RWPE1 (cell line): Measurements from ENCODE around the gene CYP2E1.

Experiments used
- CTCF ChIA-PET: fragments of 350-600 bp; sonication (Branson Sonifier 250); formaldehyde crosslinking; extraction: SDS; loops from one replicate; lab custom pipeline; 2021; lab: Yijun Ruan, JAX
- POLR2A ChIA-PET: fragments of 400-600 bp; formaldehyde crosslinking; extraction: SDS; loops from one replicate; lab custom pipeline; 2020; ENCODE audit warnings: antibody characterized with exemption; ENCODE audit not compliant: low non-redundant PET; lab: Yijun Ruan, JAX
- DNase-seq: peaks from one replicate; pipeline ENCODE4 v3.0.0; 2012; ENCODE audit warnings: low spot score
- H3K27ac ChIP-seq: fragments of 450-650 bp; 2 replicates; pipeline ENCODE4 v1.5.1; 2017
- TF ChIP-seq, protein P1 (sequence below): fragments of 450-650 bp; conservative IDR thresholded peaks from 2 replicates; pipeline ENCODE4 v1.5.1; 2017; ENCODE audit warnings: low read depth, mild to moderate bottlenecking

Gene CYP2E1

GRCh38 chr10:133526957-133527588, at the start of gene CYP2E1:
Gene CYP2E1, plus strand, starts transcription at chr10:133527363. Its CDS starts 33 bp downstream, at chr10:133527396.
- no peak for DNase-seq
- CTCF ChIA-PET = no interaction called here
- TF ChIP-seq, protein P1, sequence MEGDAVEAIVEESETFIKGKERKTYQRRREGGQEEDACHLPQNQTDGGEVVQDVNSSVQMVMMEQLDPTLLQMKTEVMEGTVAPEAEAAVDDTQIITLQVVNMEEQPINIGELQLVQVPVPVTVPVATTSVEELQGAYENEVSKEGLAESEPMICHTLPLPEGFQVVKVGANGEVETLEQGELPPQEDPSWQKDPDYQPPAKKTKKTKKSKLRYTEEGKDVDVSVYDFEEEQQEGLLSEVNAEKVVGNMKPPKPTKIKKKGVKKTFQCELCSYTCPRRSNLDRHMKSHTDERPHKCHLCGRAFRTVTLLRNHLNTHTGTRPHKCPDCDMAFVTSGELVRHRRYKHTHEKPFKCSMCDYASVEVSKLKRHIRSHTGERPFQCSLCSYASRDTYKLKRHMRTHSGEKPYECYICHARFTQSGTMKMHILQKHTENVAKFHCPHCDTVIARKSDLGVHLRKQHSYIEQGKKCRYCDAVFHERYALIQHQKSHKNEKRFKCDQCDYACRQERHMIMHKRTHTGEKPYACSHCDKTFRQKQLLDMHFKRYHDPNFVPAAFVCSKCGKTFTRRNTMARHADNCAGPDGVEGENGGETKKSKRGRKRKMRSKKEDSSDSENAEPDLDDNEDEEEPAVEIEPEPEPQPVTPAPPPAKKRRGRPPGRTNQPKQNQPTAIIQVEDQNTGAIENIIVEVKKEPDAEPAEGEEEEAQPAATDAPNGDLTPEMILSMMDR = no peak
- POLR2A ChIA-PET = no interaction called here
- no peak within 1 kb of the TSS for H3K27ac ChIP-seq

DNA sequence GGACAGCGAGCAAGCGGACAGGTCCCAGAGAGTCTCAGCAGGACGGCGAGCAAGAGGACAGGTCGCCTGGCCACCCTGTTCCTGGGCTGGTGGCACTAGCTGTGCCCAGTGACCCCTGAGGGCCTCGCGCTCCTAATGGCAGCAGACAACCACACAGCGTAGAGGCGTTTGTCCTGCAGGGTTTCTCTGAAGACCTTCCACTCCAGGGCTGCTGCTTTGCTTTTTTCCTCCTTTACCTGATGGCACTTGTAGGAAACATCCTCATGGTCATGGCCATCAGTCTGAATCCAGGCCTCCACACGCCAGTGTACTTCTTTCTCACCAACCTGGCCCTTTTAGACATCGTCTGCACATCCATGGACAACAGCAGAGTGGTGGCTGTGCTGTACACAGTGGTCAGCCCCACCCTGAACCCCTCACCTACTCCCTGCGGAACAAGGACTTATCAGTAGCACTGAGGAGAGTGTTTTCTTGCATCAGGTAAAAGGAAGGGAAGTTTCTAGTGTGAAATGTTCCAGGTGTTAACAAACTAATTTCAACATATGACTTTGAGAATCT, 46.0 kb upstream of the CYP2E1 start:
- no peak for DNase-seq
- CTCF ChIA-PET = no interaction called here
- TF ChIP-seq, protein P1 = no peak
- POLR2A ChIA-PET = no interaction called here
- no peak overlapping the region for H3K27ac ChIP-seq

DNA sequence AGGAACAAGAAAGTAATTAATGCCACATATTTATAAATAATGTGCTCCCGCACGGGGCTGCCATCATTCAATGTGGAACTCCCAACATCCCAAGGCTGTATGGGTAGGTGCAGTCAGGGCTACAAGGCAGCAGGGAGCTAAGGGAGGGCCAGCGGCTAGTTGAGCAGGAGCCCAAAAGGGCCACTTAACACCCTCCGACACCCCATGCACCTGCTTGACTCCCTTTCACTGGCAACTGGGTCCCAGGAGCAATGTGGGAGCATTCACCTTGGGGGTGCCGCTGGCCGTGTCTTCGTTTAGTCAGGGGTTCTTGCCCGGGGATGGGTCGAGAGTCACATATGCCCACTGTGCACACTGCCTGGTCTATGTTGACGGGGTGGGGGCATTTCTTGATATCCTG, 45.5 kb upstream of the CYP2E1 start:
- CTCF ChIA-PET = no interaction called here
- TF ChIP-seq, protein P1 = no peak
- H3K27ac ChIP-seq = no peak overlapping the region
- DNase-seq = no peak
- POLR2A ChIA-PET = no interaction called here

- DNase-seq = no peak
- H3K27ac ChIP-seq = no peak overlapping the region
- CTCF ChIA-PET = interaction anchor here (0.6 to 0.8 kb wide), 2 partner anchors 19 to 123 kb away, joined by 4 to 8 read pairs; no protein-coding TSS in a partner anchor
- POLR2A ChIA-PET = no interaction called here
- TF ChIP-seq, protein P1 = no peak
These were observed 42.3 kb upstream of the CYP2E1 start for GRCh38 chr10:133484818-133485217.

GRCh38 chr10:133487085-133487484, 40.1 kb upstream of the CYP2E1 start:
- POLR2A ChIA-PET = no interaction called here
- CTCF ChIA-PET = no interaction called here
- H3K27ac ChIP-seq = no peak overlapping the region
- TF ChIP-seq, protein P1 = no peak
- DNase-seq = no peak

GRCh38 chr10:133488354-133488753, 38.8 kb upstream of the CYP2E1 start:
- ChIA-PET CTCF (no interaction called here), POLR2A (no interaction called here)
- H3K27ac ChIP-seq = no peak overlapping the region
- TF ChIP-seq, protein P1 = no peak
- no peak for DNase-seq
